Lower leg skin (tissue), 4 donors: ENCODE results near the gene PAK6. TPM values are rescaled to one million over a fixed set of nuclear protein-coding genes. Genes with fewer than 3 reads are reported as not detected.

Experiments used
- DNase-seq, 2 donors: peaks; one replicate each; pipeline ENCODE4 v3.0.0-alpha.2; 2019; ENCODE audit warnings: low spot score in 2 of 2
- H3K4me3 ChIP-seq: fragments of 200-600 bp; sonication (generic); 2 replicates; pipeline ENCODE4 v1.5.1; 2017; ENCODE audit warnings: mild to moderate bottlenecking, low read depth; ENCODE audit not compliant: poor library complexity, severe bottlenecking
- POLR2A ChIP-seq, 2 donors: fragments of 450-650 bp; IDR thresholded peaks; one replicate each; pipeline ENCODE4 v1.6.1; 2016 to 2017; ENCODE audit warnings: antibody characterized with exemption in 2 of 2, mild to moderate bottlenecking in 1 of 2, moderate library complexity in 1 of 2
- WGBS, 2 donors: methylation state at CpG; one replicate each; pipeline ENCODE4 v1.1.5; 2018; 5-methylcytosine and 5-hydroxymethylcytosine counted together
- intact Hi-C: fragments of 100-400 bp; cut with DNase I; formaldehyde crosslinking; loops from one replicate; pipeline ENCODE4 v1.15.0; 2023; ENCODE audit warnings: low total_unique reads
- total RNA-seq, 4 donors: library from RNA; depleted of rRNA; stranded (reverse); fragments of >200 nt; gene quantifications; one replicate each; pipeline ENCODE4 v1.1.0, GENCODE V29; 2016
- TF ChIP-seq, protein P1 (sequence below), 3 donors: fragments of 450-650 bp; IDR thresholded peaks; one replicate each; pipeline ENCODE4 v1.5.1; 2016; ENCODE audit warnings: antibody characterized with exemption in 3 of 3, mild to moderate bottlenecking in 3 of 3, moderate library complexity in 2 of 3

PAK6 gene
- total RNA-seq, 4 donors from 2014 or later = 48.3 to 83.9 (median 70.4) TPM

DNA sequence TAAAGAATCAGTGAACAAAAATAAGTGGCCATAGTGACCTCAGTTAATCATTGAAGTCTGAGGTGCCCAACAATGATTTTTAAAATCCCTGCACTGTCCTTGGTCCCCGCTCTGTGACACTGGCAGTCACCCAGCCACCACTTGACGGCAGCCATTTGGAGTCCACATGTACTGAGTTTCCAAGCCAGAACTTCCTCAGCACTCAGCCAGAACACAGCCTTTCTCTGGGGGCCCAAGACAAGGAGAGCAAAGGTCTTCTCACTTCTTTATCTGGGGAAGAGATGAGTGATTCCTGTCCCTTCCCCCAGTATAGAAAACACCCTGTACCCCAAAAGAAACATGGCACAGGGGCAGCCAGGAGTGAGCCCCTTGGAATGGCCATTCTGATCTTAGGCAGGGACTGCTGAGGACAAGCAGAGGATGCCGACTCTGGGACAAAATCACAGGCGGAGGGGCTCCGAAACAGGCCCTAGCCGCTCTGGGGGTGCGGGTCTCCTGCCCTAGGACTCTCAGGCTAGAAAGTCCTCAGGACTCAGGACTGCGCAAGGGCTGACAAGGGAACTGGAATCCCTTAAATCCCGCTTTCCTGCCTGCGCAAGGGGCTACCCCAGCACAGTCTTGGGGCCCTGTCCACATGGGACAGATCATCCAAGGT lies 12.8 kb downstream of the PAK6 start:
- no peak overlapping the region for H3K4me3 ChIP-seq
- WGBS, 2 donors = 79 to 87% methylated on average over 9 to 10 of the region's 10 CpGs
- DNase-seq = no peak
- intact Hi-C loops = no loop called here
- TF ChIP-seq, protein P1, sequence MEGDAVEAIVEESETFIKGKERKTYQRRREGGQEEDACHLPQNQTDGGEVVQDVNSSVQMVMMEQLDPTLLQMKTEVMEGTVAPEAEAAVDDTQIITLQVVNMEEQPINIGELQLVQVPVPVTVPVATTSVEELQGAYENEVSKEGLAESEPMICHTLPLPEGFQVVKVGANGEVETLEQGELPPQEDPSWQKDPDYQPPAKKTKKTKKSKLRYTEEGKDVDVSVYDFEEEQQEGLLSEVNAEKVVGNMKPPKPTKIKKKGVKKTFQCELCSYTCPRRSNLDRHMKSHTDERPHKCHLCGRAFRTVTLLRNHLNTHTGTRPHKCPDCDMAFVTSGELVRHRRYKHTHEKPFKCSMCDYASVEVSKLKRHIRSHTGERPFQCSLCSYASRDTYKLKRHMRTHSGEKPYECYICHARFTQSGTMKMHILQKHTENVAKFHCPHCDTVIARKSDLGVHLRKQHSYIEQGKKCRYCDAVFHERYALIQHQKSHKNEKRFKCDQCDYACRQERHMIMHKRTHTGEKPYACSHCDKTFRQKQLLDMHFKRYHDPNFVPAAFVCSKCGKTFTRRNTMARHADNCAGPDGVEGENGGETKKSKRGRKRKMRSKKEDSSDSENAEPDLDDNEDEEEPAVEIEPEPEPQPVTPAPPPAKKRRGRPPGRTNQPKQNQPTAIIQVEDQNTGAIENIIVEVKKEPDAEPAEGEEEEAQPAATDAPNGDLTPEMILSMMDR (IDR thresholded peaks at IDR 0.05) = no peak
- no peak for TF ChIP-seq POLR2A (IDR thresholded peaks at IDR 0.05)

DNA sequence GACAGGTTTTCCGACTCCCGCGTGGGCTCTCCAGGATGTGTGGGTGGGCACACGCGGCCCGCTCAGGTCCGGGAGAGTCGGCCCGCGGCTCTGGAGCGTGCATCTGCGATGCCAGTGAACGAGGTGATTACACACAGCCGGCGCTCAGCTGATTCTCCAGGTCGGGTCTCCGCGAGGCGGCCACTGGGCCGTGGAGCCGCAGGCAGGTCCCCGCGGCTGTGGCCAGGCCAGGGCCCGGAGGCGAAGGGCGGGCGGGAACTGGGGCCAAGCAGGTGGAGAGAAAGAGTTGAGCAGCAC lies 13.2 kb downstream of the PAK6 start:
- WGBS, 2 donors = 9 to 40% methylated on average over 4 to 10 of the region's 27 CpGs
- intact Hi-C loops = no loop called here
- H3K4me3 ChIP-seq = no peak overlapping the region
- no peak for DNase-seq
- TF ChIP-seq, protein P1 (IDR thresholded peaks at IDR 0.05) = no peak
- TF ChIP-seq POLR2A (IDR thresholded peaks at IDR 0.05) = no peak

DNA sequence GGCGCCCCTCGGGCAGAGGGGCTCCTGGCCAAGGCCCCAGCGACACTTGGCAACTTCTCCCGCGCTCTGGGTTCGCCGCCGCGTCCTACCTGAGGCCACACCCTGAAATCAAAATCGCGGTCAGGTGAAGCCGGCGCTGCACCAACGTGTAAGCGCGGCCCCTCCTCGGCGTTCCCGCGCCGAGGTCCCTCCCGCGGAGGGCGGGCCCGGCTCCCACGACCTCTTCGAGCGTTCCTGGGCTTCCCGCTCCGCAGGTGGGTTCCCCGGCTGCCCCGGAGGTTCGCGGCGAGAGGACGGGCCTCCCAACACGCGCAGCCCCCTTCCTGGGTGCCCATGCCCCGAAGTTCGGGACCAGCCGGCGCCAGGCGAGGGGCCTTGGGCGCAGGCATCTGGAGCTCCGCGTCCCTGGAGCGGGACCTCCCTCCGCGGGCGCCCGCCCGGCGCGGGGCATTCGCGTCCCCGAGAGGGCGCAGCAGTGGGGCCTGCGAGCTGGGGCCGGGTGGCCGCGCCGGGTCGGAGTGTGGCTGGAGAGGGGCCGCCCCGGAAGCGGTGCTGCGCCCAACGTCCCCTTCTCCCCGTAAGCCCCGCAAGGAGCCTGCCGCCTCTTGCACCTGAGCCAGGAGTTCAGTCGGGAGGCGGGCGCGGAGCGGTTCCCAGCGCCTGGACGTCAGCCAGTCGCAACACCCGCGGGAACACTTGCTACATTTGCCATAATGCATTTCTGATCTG lies 13.7 kb downstream of the PAK6 start:
- WGBS, 2 donors = 0 to 2% methylated on average over 2 to 55 of the region's 82 CpGs
- DNase-seq = no peak
- TF ChIP-seq, protein P1 (IDR thresholded peaks at IDR 0.05) = no peak
- no peak for TF ChIP-seq POLR2A (IDR thresholded peaks at IDR 0.05)
- peak overlapping the region; percentile 31 for H3K4me3 ChIP-seq
- intact Hi-C loops = no loop called here

DNA sequence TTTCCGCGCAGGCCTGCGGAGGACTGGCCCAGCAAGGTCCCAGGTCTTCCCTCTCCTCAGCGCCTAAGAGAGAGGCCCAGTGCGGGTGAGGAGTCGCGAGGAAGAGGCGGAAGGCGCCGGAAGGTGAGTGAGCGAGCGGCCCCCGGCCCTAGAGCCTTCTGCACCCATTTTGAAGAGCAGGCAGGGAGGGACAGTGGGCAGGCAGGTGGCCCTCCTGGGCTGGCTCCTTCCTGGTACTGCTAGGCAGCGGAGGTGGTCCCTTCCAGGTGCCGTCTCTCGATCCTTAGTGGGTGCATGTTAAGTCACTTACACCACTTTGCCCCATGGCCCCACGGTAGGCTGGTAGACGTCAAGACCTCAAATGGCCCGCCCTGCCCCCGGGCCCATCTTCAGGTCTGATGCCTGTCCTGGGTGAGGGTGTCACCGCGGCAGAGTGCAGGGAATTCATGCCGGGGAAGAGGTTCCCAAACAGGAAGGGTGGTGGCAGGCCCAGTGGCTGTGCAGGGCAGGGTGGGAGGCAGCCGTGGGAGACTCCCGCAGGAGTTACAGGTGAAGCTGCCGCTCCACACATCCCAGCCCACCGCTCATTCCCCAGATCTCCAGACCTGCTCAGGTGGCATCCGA lies 14.4 kb downstream of the PAK6 start:
- 36 to 43% methylated on average over 16 to 25 of the region's 28 CpGs for WGBS, 2 donors
- intact Hi-C loops = no loop called here
- no peak for TF ChIP-seq POLR2A (IDR thresholded peaks at IDR 0.05)
- TF ChIP-seq, protein P1 (IDR thresholded peaks at IDR 0.05) = no peak
- DNase-seq = no peak
- H3K4me3 ChIP-seq = peak overlapping the region; percentile 31

DNA sequence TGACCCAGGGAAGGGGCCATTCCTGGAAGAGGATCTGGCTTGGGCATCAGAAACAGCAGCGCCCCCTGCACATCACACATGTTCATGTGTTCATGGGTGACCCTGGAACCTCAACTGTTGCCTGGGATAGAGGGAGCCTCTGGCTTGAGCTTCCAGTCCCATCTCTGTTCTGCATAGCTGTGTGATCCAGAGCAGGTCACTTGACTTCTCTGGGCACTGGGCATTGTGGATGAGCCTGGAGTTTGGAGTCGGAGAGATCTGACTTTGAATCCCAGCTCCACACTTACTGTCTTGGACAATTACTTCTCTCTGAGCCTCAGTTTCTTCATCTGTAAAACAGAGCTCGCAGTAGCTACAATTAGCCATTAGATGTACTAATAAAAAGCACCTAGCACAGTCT lies 15.6 kb downstream of the PAK6 start:
- no peak for TF ChIP-seq POLR2A (IDR thresholded peaks at IDR 0.05)
- TF ChIP-seq, protein P1 (IDR thresholded peaks at IDR 0.05) = no peak
- no peak for DNase-seq
- 97 to 100% methylated on average over 2 to 3 of the region's 3 CpGs for WGBS, 2 donors
- intact Hi-C loops = no loop called here
- H3K4me3 ChIP-seq = no peak overlapping the region
